NCI-H2029 (cell line): ENCODE results near the gene C11orf91.

ENCODE experiments used
- DNase-seq: peaks from one replicate; lab custom pipeline; 2025; lab: John Stamatoyannopoulos, UW

C11orf91 gene

DNA sequence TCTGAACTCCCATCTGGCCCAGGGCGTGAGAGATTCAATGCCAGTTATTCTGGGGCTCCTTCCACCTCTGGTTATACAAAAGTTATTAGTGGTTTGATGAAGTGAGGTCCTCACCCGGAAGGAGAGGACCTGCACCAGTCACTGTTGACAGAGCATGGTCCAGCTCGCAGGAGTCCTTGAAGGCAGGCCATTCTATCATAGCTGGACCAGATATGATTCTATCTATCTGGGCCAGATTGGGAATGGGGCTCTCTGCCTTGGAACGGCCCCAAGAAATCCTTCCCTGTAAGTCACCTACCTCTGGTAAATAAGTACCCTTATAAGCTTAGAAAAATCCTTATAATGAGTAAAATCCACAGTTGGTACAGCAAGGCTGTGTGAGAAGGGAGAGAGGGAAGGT, 50.7 kb downstream of the C11orf91 start:
- DNase-seq: no peak
